GM12874 (cell line): Measurements from ENCODE around the gene ESR1.

Experiments
- CTCF ChIP-seq: IDR thresholded peaks from 2 replicates; pipeline ENCODE4 v1.5.1; 2011; ENCODE audit warnings: low read depth, mild to moderate bottlenecking, control low read depth, low read length, moderate library complexity; ENCODE audit not compliant: insufficient read depth

The ESR1 gene

GRCh38 chr6:151804585-151805285, 2.7 kb upstream of the ESR1 start:
- TF ChIP-seq CTCF = no peak

GRCh38 chr6:151805286-151805840, 2.1 kb upstream of the ESR1 start:
- no peak for TF ChIP-seq CTCF

- TF ChIP-seq CTCF = no peak
Observed at GRCh38 chr6:151806757-151807512, 547 bp upstream of the ESR1 start.

- no peak for TF ChIP-seq CTCF
Observed at GRCh38 chr6:151808371-151809241, 1.1 kb downstream of the ESR1 start.

- TF ChIP-seq CTCF = no peak
Observed at GRCh38 chr6:151811081-151811480, 3.6 kb downstream of the ESR1 start.

GRCh38 chr6:151813858-151814257, 6.4 kb downstream of the ESR1 start:
- TF ChIP-seq CTCF = no peak

GRCh38 chr6:151814614-151815013, 7.1 kb downstream of the ESR1 start:
- TF ChIP-seq CTCF = no peak
